NCI-H2196 treated with DMSO at 0.1 percent for 48 hours (cell line): ENCODE measurements around the gene ABCG5.

Source experiments
- DNase-seq: peaks from one replicate; lab custom pipeline; 2025; ENCODE audit not compliant: unreplicated experiment; lab: John Stamatoyannopoulos, UW

ABCG5 gene

GRCh38 chr2:43810888-43811287 is 27.8 kb downstream of the ABCG5 start:
- DNase-seq, result no peak

GRCh38 chr2:43810452-43810851 is 28.2 kb downstream of the ABCG5 start:
- no peak for DNase-seq

- no peak for DNase-seq
These were observed 32.0 kb downstream of the ABCG5 start for GRCh38 chr2:43806719-43807031.

- no peak for DNase-seq
These were observed 35.5 kb downstream of the ABCG5 start for GRCh38 chr2:43803113-43803512.

GRCh38 chr2:43802135-43802534 is 36.5 kb downstream of the ABCG5 start:
- DNase-seq, result no peak

- no peak for DNase-seq
These were observed 37.7 kb downstream of the ABCG5 start for GRCh38 chr2:43800894-43801293.

- DNase-seq, result no peak
These were observed 40.3 kb downstream of the ABCG5 start for GRCh38 chr2:43798300-43798699.

- no peak for DNase-seq
These were observed 42.4 kb downstream of the ABCG5 start for GRCh38 chr2:43796206-43796605.

- DNase-seq, result no peak
These were observed 43.7 kb downstream of the ABCG5 start for GRCh38 chr2:43794956-43795355.

- no peak for DNase-seq
These were observed 46.0 kb downstream of the ABCG5 start for GRCh38 chr2:43792653-43793052.

GRCh38 chr2:43791035-43791765 is 47.4 kb downstream of the ABCG5 start:
- DNase-seq, result no peak

GRCh38 chr2:43790147-43790546 is 48.5 kb downstream of the ABCG5 start:
- DNase-seq, result no peak

- DNase-seq, result no peak
These were observed 50.0 kb downstream of the ABCG5 start for GRCh38 chr2:43788646-43789045.

GRCh38 chr2:43787895-43788294 is 50.7 kb downstream of the ABCG5 start:
- DNase-seq, result no peak

GRCh38 chr2:43778233-43778632 is 60.4 kb downstream of the ABCG5 start:
- DNase-seq, result no peak

GRCh38 chr2:43777306-43777926 is 61.2 kb downstream of the ABCG5 start:
- no peak for DNase-seq

- no peak for DNase-seq
These were observed 62.3 kb downstream of the ABCG5 start for GRCh38 chr2:43776324-43776723.

GRCh38 chr2:43774617-43775016 is 64.0 kb downstream of the ABCG5 start:
- no peak for DNase-seq

GRCh38 chr2:43773876-43774613 is 64.6 kb downstream of the ABCG5 start, which contains the start of gene DYNC2LI1:
Gene DYNC2LI1, plus strand, starts transcription at chr2:43774039. Its CDS starts 100 bp downstream, at chr2:43774139.
- peak; percentile 93 for DNase-seq

- DNase-seq, result peak; percentile 14
These were observed 72.6 kb downstream of the ABCG5 start for GRCh38 chr2:43766006-43766405.

- DNase-seq, result no peak
These were observed 74.4 kb downstream of the ABCG5 start for GRCh38 chr2:43764086-43764705.

GRCh38 chr2:43763091-43763490 is 75.5 kb downstream of the ABCG5 start:
- no peak for DNase-seq
